Measurements from ENCODE around the gene UHMK1.

DNA sequence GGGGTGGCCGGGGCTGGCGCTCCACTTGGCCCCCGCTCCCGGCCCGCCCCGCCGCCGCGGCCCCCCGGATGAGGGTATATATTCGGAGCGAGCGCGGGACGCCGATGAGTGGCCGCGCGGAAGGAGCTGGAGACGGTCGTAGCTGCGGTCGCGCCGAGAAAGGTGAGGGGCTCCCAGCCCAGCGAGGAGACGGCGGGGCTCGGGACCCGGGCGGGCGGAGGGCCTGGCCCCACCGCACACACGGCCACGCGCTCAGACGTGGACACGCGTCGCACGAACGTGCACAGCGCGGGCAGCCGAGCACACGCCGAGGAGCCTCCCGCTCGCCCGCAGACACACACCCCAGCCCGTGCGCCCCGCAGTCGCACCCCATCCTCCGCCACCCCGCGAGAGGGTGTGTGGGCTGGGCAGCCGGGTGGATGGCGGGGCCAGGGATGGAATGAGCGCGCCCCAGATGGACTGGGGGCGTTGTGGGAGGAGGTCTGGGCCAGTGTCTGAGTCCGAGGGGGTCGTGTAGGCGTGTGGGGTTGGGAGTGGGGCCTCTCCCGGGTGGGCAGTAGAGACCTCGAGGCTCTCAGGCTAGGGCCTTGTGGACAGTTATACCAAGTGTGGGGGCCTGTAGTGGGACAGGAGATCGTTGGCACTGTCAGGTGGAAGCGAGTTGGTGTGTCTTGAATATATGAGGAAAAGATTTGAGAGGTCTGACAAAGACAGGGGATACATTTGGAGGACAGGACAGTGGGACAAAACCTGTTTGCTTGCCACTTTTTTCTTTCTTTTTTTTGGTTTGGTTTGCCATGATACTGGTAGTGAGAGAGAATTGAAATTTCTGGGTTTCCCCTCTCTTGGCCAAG lies 64.2 kb downstream of the UHMK1 start, which contains the start of gene UAP1:
- TF ChIP-seq, protein P1, sequence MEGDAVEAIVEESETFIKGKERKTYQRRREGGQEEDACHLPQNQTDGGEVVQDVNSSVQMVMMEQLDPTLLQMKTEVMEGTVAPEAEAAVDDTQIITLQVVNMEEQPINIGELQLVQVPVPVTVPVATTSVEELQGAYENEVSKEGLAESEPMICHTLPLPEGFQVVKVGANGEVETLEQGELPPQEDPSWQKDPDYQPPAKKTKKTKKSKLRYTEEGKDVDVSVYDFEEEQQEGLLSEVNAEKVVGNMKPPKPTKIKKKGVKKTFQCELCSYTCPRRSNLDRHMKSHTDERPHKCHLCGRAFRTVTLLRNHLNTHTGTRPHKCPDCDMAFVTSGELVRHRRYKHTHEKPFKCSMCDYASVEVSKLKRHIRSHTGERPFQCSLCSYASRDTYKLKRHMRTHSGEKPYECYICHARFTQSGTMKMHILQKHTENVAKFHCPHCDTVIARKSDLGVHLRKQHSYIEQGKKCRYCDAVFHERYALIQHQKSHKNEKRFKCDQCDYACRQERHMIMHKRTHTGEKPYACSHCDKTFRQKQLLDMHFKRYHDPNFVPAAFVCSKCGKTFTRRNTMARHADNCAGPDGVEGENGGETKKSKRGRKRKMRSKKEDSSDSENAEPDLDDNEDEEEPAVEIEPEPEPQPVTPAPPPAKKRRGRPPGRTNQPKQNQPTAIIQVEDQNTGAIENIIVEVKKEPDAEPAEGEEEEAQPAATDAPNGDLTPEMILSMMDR (conservative IDR thresholded peaks at IDR 0.05; ENCODE audit: low read depth, low read length) = no peak
- TF ChIP-seq EZH2 (IDR thresholded peaks at IDR 0.05; ENCODE audit: borderline replicate concordance, low read depth, low read length, poor library complexity, severe bottlenecking) = no peak

Data from A673 (cell line).